Osteoblast (primary cell): Measurements from ENCODE around the gene EGFR. TPM values are rescaled to one million over a fixed set of nuclear protein-coding genes. Genes with fewer than 3 reads are reported as not detected.
A peak's percentile ranks its signal among the peaks of the same experiment; 100 is the strongest.

Source experiments
- DNase-seq: peaks from one replicate; pipeline ENCODE4 v3.0.0; 2011; ENCODE audit warnings: low spot score, mixed read lengths; ENCODE audit not compliant: insufficient read length; ENCODE audit errors: missing footprints
- H2AFZ ChIP-seq: 2 replicates; pipeline ENCODE4 v1.6.0; 2011; ENCODE audit warnings: mild to moderate bottlenecking, low read length
- H3K27ac ChIP-seq: 2 replicates; pipeline ENCODE4 v1.5.1; 2011; ENCODE audit warnings: mild to moderate bottlenecking, low read depth, low read length, moderate library complexity
- H3K27me3 ChIP-seq: 2 replicates; pipeline ENCODE4 v1.6.0; 2012; ENCODE audit warnings: mild to moderate bottlenecking, control low read depth, inconsistent platforms, low read length, moderate library complexity; ENCODE audit not compliant: insufficient read depth
- H3K36me3 ChIP-seq: 2 replicates; pipeline ENCODE4 v1.5.1; 2011; ENCODE audit warnings: mild to moderate bottlenecking, low read length, control low read depth, moderate library complexity; ENCODE audit not compliant: insufficient read depth
- H3K4me1 ChIP-seq: 2 replicates; pipeline ENCODE4 v1.5.1; 2011; ENCODE audit warnings: mild to moderate bottlenecking, low read length, control low read depth, moderate library complexity; ENCODE audit not compliant: insufficient read depth
- H3K4me2 ChIP-seq: 2 replicates; pipeline ENCODE4 v1.6.0; 2011; ENCODE audit warnings: mild to moderate bottlenecking, low read length; ENCODE audit not compliant: insufficient read depth
- H3K4me3 ChIP-seq: fragments of 200-600 bp; sonication (generic); 3 replicates; pipeline ENCODE4 v1.5.1; 2012; ENCODE audit warnings: mild to moderate bottlenecking, low read length, inconsistent platforms; ENCODE audit not compliant: insufficient read depth
- H3K79me2 ChIP-seq: 2 replicates; pipeline ENCODE4 v1.6.0; 2012; ENCODE audit warnings: mild to moderate bottlenecking, low read length, control low read depth, inconsistent platforms; ENCODE audit not compliant: insufficient read depth
- H3K9me3 ChIP-seq: 2 replicates; pipeline ENCODE4 v1.5.1; 2011; ENCODE audit warnings: low read depth, low read length, control low read depth
- H4K20me1 ChIP-seq: 2 replicates; pipeline ENCODE4 v1.6.0; 2012; ENCODE audit warnings: mild to moderate bottlenecking, low read length, control low read depth; ENCODE audit not compliant: insufficient read depth
- total RNA-seq: library from RNA; depleted of rRNA; stranded (reverse); fragments of >200 nt; gene quantifications from 2 replicates; pipeline ENCODE4 v1.2.3, GENCODE V29; 2012
- TF ChIP-seq, protein P1 (sequence below): IDR thresholded peaks from 2 replicates; pipeline ENCODE4 v1.5.1; 2011; ENCODE audit warnings: mild to moderate bottlenecking, low read depth, low read length, moderate library complexity; ENCODE audit errors: extremely low read depth

The EGFR gene
- total RNA-seq, 1 donor = 104 TPM

DNA sequence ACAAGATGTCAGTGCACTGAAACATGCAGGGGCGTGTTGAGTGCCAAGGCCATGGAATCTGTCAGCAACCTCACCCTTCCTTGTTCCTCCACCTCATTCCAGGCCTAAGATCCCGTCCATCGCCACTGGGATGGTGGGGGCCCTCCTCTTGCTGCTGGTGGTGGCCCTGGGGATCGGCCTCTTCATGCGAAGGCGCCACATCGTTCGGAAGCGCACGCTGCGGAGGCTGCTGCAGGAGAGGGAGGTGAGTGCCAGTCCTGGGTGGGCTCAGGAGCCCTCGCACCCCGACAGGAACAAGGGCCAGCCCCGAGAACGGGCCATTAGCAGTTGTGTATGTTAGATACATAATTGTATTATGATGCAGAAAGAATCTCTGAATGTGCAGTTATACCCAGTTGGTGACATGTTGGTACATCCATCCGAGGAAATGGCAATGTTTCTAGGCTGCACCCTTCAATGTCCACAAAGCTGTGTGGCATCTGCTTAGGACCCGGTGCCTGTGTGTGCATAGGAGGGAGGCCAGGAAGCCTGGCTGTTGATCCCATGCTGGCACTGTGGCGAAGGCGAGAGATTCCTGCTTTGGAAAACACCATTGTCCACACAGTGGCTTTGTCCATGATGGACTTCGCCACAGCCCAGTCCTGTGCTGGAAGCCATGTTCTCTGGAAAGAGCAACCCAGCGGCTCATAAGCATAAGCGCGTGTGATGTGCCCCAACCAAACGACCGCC is 154.2 kb downstream of the EGFR start:
- Histone ChIP-seq H4K20me1 (no peaks in the 10 kb centered on the region), H3K9me3 (no peaks in the 10 kb centered on the region), H2AFZ (no peak overlapping the region), H3K4me2 (no peak overlapping the region), H3K27ac (no peak overlapping the region), H3K4me1 (peaks cover 18% of the 10 kb centered on the region), H3K4me3 (no peak overlapping the region), H3K36me3 (peaks cover 69% of the 10 kb centered on the region), H3K79me2 (peaks cover 3% of the 10 kb centered on the region), H3K27me3 (no peaks in the 10 kb centered on the region)
- TF ChIP-seq, protein P1, sequence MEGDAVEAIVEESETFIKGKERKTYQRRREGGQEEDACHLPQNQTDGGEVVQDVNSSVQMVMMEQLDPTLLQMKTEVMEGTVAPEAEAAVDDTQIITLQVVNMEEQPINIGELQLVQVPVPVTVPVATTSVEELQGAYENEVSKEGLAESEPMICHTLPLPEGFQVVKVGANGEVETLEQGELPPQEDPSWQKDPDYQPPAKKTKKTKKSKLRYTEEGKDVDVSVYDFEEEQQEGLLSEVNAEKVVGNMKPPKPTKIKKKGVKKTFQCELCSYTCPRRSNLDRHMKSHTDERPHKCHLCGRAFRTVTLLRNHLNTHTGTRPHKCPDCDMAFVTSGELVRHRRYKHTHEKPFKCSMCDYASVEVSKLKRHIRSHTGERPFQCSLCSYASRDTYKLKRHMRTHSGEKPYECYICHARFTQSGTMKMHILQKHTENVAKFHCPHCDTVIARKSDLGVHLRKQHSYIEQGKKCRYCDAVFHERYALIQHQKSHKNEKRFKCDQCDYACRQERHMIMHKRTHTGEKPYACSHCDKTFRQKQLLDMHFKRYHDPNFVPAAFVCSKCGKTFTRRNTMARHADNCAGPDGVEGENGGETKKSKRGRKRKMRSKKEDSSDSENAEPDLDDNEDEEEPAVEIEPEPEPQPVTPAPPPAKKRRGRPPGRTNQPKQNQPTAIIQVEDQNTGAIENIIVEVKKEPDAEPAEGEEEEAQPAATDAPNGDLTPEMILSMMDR = no peak
- no peak for DNase-seq

DNA sequence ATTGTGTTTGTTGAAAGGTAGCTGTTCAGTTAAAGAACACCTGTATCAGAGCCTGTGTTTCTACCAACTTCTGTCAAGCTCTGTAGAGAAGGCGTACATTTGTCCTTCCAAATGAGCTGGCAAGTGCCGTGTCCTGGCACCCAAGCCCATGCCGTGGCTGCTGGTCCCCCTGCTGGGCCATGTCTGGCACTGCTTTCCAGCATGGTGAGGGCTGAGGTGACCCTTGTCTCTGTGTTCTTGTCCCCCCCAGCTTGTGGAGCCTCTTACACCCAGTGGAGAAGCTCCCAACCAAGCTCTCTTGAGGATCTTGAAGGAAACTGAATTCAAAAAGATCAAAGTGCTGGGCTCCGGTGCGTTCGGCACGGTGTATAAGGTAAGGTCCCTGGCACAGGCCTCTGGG is 154.9 kb downstream of the EGFR start:
- no peak overlapping the region for H2AFZ ChIP-seq
- H3K4me2 ChIP-seq = no peak overlapping the region
- no peaks in the 10 kb centered on the region for H3K27me3 ChIP-seq
- H3K27ac ChIP-seq = no peak overlapping the region
- no peaks in the 10 kb centered on the region for H4K20me1 ChIP-seq
- H3K4me1 ChIP-seq = peaks cover 21% of the 10 kb centered on the region
- no peaks in the 10 kb centered on the region for H3K9me3 ChIP-seq
- no peak overlapping the region for H3K4me3 ChIP-seq
- H3K79me2 ChIP-seq = peaks cover 2% of the 10 kb centered on the region
- TF ChIP-seq, protein P1 = peak; percentile 21
- peak; percentile 83 for DNase-seq
- H3K36me3 ChIP-seq = peaks cover 73% of the 10 kb centered on the region

DNA sequence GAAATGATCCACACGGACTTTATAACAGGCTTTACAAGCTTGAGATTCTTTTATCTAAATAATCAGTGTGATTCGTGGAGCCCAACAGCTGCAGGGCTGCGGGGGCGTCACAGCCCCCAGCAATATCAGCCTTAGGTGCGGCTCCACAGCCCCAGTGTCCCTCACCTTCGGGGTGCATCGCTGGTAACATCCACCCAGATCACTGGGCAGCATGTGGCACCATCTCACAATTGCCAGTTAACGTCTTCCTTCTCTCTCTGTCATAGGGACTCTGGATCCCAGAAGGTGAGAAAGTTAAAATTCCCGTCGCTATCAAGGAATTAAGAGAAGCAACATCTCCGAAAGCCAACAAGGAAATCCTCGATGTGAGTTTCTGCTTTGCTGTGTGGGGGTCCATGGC is 155.6 kb downstream of the EGFR start:
- TF ChIP-seq, protein P1 = no peak
- Histone ChIP-seq H3K4me2 (no peak overlapping the region), H2AFZ (no peak overlapping the region), H3K27ac (no peak overlapping the region), H3K4me3 (no peak overlapping the region), H4K20me1 (no peaks in the 10 kb centered on the region), H3K27me3 (no peaks in the 10 kb centered on the region), H3K79me2 (peaks cover 2% of the 10 kb centered on the region), H3K4me1 (peaks cover 21% of the 10 kb centered on the region), H3K36me3 (peaks cover 78% of the 10 kb centered on the region), H3K9me3 (no peaks in the 10 kb centered on the region)
- DNase-seq = no peak

DNA sequence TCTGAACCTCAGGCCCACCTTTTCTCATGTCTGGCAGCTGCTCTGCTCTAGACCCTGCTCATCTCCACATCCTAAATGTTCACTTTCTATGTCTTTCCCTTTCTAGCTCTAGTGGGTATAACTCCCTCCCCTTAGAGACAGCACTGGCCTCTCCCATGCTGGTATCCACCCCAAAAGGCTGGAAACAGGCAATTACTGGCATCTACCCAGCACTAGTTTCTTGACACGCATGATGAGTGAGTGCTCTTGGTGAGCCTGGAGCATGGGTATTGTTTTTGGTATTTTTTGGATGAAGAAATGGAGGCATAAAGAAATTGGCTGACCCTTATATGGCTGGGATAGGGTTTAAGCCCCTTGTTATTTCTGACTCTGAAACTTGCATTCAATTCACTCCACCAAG is 156.0 kb downstream of the EGFR start:
- Histone ChIP-seq H3K4me3 (no peak overlapping the region), H3K9me3 (no peaks in the 10 kb centered on the region), H4K20me1 (no peaks in the 10 kb centered on the region), H3K4me1 (peaks cover 21% of the 10 kb centered on the region), H2AFZ (no peak overlapping the region), H3K79me2 (no peaks in the 10 kb centered on the region), H3K27ac (no peak overlapping the region), H3K27me3 (no peaks in the 10 kb centered on the region), H3K4me2 (no peak overlapping the region), H3K36me3 (peaks cover 78% of the 10 kb centered on the region)
- peak; percentile 19 for DNase-seq
- TF ChIP-seq, protein P1 = no peak
